ENCODE measurements around the gene ARFGEF2. TPM values are rescaled to one million over a fixed set of nuclear protein-coding genes. Genes with fewer than 3 reads are reported as not detected.

Gene ARFGEF2
- total and polyA plus RNA-seq, 2 donors: 11.1 to 17.8 TPM

DNA sequence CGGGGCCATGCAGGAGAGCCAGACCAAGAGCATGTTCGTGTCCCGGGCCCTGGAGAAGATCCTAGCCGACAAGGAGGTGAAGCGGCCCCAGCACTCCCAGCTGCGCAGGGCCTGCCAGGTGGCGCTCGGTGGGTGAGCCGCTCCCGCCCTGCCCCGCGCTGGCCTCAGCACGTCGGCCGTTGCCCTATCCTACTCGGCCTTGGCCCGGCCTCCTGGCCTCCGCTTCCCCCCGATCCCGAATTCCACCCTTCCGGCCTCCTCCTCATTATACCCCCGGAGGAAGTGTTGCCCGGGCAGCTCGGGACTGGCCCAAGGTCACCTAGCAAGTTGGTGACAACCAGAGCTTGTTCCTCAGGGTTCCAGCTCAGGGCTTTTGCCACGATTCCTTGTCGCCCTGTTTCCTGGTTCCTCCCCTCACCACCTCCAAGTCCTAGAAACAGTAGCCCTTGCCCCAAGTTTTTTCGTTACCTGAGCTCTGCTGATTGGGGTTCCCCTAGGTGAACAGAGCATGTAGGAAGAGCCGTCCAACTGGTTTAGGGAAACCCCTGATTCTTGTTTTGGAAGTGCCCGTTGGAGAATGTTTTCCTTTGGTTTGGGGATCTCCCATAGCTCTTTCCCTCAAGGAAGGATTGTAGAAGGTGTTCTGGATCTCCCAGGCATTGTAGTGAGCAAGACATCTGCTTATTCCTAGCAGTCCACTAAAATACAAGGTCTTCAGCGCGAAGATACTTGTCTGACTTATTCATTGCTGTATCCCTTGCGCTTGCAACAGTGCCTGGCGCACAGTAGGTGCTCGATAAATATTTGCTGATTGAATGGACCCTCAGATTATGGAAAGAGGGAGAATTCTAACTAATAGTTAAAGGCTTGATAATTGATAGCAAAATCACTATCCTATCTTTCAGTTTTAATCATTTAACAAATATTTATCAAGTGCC, 641 bp downstream of the ARFGEF2 start:
- whole genome bisulfite sequencing: 12% methylated on average over 34 of the region's 34 CpGs
- H3K36me3 ChIP-seq (ENCODE audit: control insufficient read depth in 2 of 2, insufficient read depth in 2 of 2, low read length in 1 of 2): no peaks in the 10 kb centered on the region
- H3K4me3 ChIP-seq (ENCODE audit: low read length in 2 of 2): peak overlapping the region; percentile 76 to 79
- H3K27me3 ChIP-seq (ENCODE audit: control insufficient read depth in 2 of 2, insufficient read depth in 1 of 2, low read length in 1 of 2): no peaks in the 10 kb centered on the region
- peak overlapping the region; percentile 82 to 85 for H3K27ac ChIP-seq (ENCODE audit: low read depth in 1 of 2, low read length in 1 of 2)
- H3K9me3 ChIP-seq (ENCODE audit: control insufficient read depth in 2 of 2, insufficient read depth in 1 of 2, low read length in 1 of 2): no peaks in the 10 kb centered on the region
- H3K4me1 ChIP-seq (ENCODE audit: control insufficient read depth in 2 of 2, insufficient read depth in 2 of 2, low read length in 2 of 2): peaks cover 6 to 11% of the 10 kb centered on the region in 2 donors
- DNase-seq (ENCODE audit: low read depth in 6 of 9, low spot score in 9 of 9): peak in 3 of 9 donors; percentile 15 to 48 (median 24)

DNA sequence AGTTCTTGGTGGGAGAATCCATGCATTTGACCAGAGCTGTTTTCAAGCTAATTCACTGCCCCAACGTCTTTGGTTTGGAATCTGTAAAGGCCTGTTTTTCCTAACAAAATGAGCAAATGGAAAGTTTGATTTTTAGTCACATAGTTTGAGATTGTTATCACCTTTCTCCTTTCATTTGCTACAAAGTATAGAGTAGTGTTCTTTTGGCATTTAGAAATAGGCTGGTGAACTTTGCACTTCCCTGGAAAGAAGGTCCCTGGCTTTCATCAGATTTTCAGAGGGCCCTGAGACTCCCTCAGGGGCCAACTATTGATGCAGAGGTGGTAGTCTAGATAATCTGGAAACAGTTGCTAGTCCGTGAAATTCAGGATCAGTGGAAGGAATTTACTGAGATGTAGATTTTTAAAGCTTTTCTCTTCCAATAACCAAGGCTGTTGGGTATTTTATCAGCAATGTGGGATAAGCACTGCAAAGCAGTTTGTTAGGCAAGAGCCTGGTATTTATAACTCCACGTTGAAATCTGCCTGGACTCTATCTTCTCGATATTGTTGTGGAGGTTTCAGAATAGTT, 1.7 kb downstream of the ARFGEF2 start:
- Histone ChIP-seq H3K27me3 (ENCODE audit: control insufficient read depth in 2 of 2, insufficient read depth in 1 of 2, low read length in 1 of 2) (no peaks in the 10 kb centered on the region), H3K4me1 (ENCODE audit: control insufficient read depth in 2 of 2, insufficient read depth in 2 of 2, low read length in 2 of 2) (peaks cover 6 to 11% of the 10 kb centered on the region in 2 donors), H3K36me3 (ENCODE audit: control insufficient read depth in 2 of 2, insufficient read depth in 2 of 2, low read length in 1 of 2) (no peaks in the 10 kb centered on the region), H3K4me3 (ENCODE audit: low read length in 2 of 2) (no peak overlapping the region), H3K27ac (ENCODE audit: low read depth in 1 of 2, low read length in 1 of 2) (no peak overlapping the region), H3K9me3 (ENCODE audit: control insufficient read depth in 2 of 2, insufficient read depth in 1 of 2, low read length in 1 of 2) (no peaks in the 10 kb centered on the region)
- DNase-seq (ENCODE audit: low read depth in 6 of 9, low spot score in 9 of 9): no peak
- WGBS: 90% methylated on average over 4 of the region's 4 CpGs

DNA sequence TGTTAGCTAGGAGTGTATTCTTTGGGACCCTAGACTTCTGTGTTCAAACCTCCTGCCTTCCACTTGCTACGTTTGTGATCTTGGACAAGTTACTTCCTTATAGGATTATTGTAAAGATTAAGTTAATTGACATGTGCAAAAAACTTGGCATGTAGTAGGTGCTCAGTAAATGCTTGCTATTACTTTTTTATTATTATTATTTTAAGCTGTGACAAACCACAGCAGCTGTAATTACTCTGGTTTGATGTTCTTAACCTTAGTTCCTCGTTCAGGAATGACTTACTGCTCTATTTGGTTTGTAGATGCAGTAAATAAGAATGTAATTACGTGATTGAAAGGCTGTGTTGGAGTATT, 3.2 kb downstream of the ARFGEF2 start:
- Histone ChIP-seq H3K4me3 (ENCODE audit: low read length in 2 of 2) (no peak overlapping the region), H3K36me3 (ENCODE audit: control insufficient read depth in 2 of 2, insufficient read depth in 2 of 2, low read length in 1 of 2) (no peaks in the 10 kb centered on the region), H3K4me1 (ENCODE audit: control insufficient read depth in 2 of 2, insufficient read depth in 2 of 2, low read length in 2 of 2) (peaks cover 6 to 11% of the 10 kb centered on the region in 2 donors), H3K9me3 (ENCODE audit: control insufficient read depth in 2 of 2, insufficient read depth in 1 of 2, low read length in 1 of 2) (no peaks in the 10 kb centered on the region), H3K27me3 (ENCODE audit: control insufficient read depth in 2 of 2, insufficient read depth in 1 of 2, low read length in 1 of 2) (no peaks in the 10 kb centered on the region), H3K27ac (ENCODE audit: low read depth in 1 of 2, low read length in 1 of 2) (no peak overlapping the region)
- 85% methylated on average over 3 of the region's 3 CpGs for WGBS
- no peak for DNase-seq (ENCODE audit: low read depth in 6 of 9, low spot score in 9 of 9)

GRCh38 chr20:48926267-48926666, 4.8 kb downstream of the ARFGEF2 start:
- H3K36me3 ChIP-seq (ENCODE audit: control insufficient read depth in 2 of 2, insufficient read depth in 2 of 2, low read length in 1 of 2): no peaks in the 10 kb centered on the region
- H3K9me3 ChIP-seq (ENCODE audit: control insufficient read depth in 2 of 2, insufficient read depth in 1 of 2, low read length in 1 of 2): no peaks in the 10 kb centered on the region
- H3K4me3 ChIP-seq (ENCODE audit: low read length in 2 of 2): no peak overlapping the region
- peaks cover 2 to 7% of the 10 kb centered on the region in 2 donors for H3K4me1 ChIP-seq (ENCODE audit: control insufficient read depth in 2 of 2, insufficient read depth in 2 of 2, low read length in 2 of 2)
- no peaks in the 10 kb centered on the region for H3K27me3 ChIP-seq (ENCODE audit: control insufficient read depth in 2 of 2, insufficient read depth in 1 of 2, low read length in 1 of 2)
- H3K27ac ChIP-seq (ENCODE audit: low read depth in 1 of 2, low read length in 1 of 2): no peak overlapping the region
- no peak for DNase-seq (ENCODE audit: low read depth in 6 of 9, low spot score in 9 of 9)
- 96% methylated on average over 3 of the region's 3 CpGs for WGBS

- H3K9me3 ChIP-seq (ENCODE audit: control insufficient read depth in 2 of 2, insufficient read depth in 1 of 2, low read length in 1 of 2): no peaks in the 10 kb centered on the region
- no peaks in the 10 kb centered on the region for H3K36me3 ChIP-seq (ENCODE audit: control insufficient read depth in 2 of 2, insufficient read depth in 2 of 2, low read length in 1 of 2)
- peaks cover 2 to 7% of the 10 kb centered on the region in 2 donors for H3K4me1 ChIP-seq (ENCODE audit: control insufficient read depth in 2 of 2, insufficient read depth in 2 of 2, low read length in 2 of 2)
- no peaks in the 10 kb centered on the region for H3K27me3 ChIP-seq (ENCODE audit: control insufficient read depth in 2 of 2, insufficient read depth in 1 of 2, low read length in 1 of 2)
- no peak overlapping the region for H3K4me3 ChIP-seq (ENCODE audit: low read length in 2 of 2)
- 88% methylated on average over 3 of the region's 3 CpGs for WGBS
- DNase-seq (ENCODE audit: low read depth in 6 of 9, low spot score in 9 of 9): no peak
- no peak overlapping the region for H3K27ac ChIP-seq (ENCODE audit: low read depth in 1 of 2, low read length in 1 of 2)
These were observed 5.3 kb downstream of the ARFGEF2 start for GRCh38 chr20:48926821-48927220.

GRCh38 chr20:48928832-48929725, 7.6 kb downstream of the ARFGEF2 start:
- Histone ChIP-seq H3K36me3 (ENCODE audit: control insufficient read depth in 2 of 2, insufficient read depth in 2 of 2, low read length in 1 of 2) (no peaks in the 10 kb centered on the region), H3K27ac (ENCODE audit: low read depth in 1 of 2, low read length in 1 of 2) (no peak overlapping the region), H3K4me1 (ENCODE audit: control insufficient read depth in 2 of 2, insufficient read depth in 2 of 2, low read length in 2 of 2) (no peaks in the 10 kb centered on the region), H3K27me3 (ENCODE audit: control insufficient read depth in 2 of 2, insufficient read depth in 1 of 2, low read length in 1 of 2) (no peaks in the 10 kb centered on the region), H3K9me3 (ENCODE audit: control insufficient read depth in 2 of 2, insufficient read depth in 1 of 2, low read length in 1 of 2) (no peaks in the 10 kb centered on the region), H3K4me3 (ENCODE audit: low read length in 2 of 2) (no peak overlapping the region)
- no peak for DNase-seq (ENCODE audit: low read depth in 6 of 9, low spot score in 9 of 9)
- WGBS: 98% methylated on average over 3 of the region's 3 CpGs

DNA sequence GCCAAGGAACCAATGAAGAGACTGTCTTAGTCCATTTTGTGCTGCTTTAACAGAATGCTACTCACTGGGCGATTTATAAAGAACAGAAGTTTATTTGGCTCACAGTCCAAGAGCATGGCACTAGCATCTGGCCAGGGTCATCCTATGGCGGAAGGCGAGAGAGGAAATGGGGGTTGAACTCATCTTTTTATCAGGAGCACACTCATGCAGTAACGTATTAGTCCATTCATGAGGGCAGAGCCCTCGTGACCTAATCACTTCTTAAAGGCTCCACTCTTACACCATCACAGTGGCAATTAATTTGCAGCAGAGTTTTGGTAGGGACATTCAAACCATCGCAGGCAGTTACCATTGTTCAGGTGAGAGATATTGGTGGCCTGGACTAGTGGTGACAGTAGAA, 8.5 kb downstream of the ARFGEF2 start:
- Histone ChIP-seq H3K27me3 (ENCODE audit: control insufficient read depth in 2 of 2, insufficient read depth in 1 of 2, low read length in 1 of 2) (no peaks in the 10 kb centered on the region), H3K27ac (ENCODE audit: low read depth in 1 of 2, low read length in 1 of 2) (no peak overlapping the region), H3K4me1 (ENCODE audit: control insufficient read depth in 2 of 2, insufficient read depth in 2 of 2, low read length in 2 of 2) (no peaks in the 10 kb centered on the region), H3K9me3 (ENCODE audit: control insufficient read depth in 2 of 2, insufficient read depth in 1 of 2, low read length in 1 of 2) (no peaks in the 10 kb centered on the region), H3K36me3 (ENCODE audit: control insufficient read depth in 2 of 2, insufficient read depth in 2 of 2, low read length in 1 of 2) (no peaks in the 10 kb centered on the region), H3K4me3 (ENCODE audit: low read length in 2 of 2) (no peak overlapping the region)
- DNase-seq (ENCODE audit: low read depth in 6 of 9, low spot score in 9 of 9): no peak
- WGBS: 96% methylated on average over 6 of the region's 6 CpGs

- no peaks in the 10 kb centered on the region for H3K4me1 ChIP-seq (ENCODE audit: control insufficient read depth in 2 of 2, insufficient read depth in 2 of 2, low read length in 2 of 2)
These were observed 9.4 kb downstream of the ARFGEF2 start for GRCh38 chr20:48930878-48931277.

More at GRCh38 chr20:48930878-48931277, 9.4 kb downstream of the ARFGEF2 start:
- H3K9me3 ChIP-seq (ENCODE audit: control insufficient read depth in 2 of 2, insufficient read depth in 1 of 2, low read length in 1 of 2): no peaks in the 10 kb centered on the region
- no peak overlapping the region for H3K4me3 ChIP-seq (ENCODE audit: low read length in 2 of 2)
- no peak for DNase-seq (ENCODE audit: low read depth in 6 of 9, low spot score in 9 of 9)
- no peaks in the 10 kb centered on the region for H3K27me3 ChIP-seq (ENCODE audit: control insufficient read depth in 2 of 2, insufficient read depth in 1 of 2, low read length in 1 of 2)
- no peak overlapping the region for H3K27ac ChIP-seq (ENCODE audit: low read depth in 1 of 2, low read length in 1 of 2)
- WGBS: 98% methylated on average over 7 of the region's 7 CpGs
- no peaks in the 10 kb centered on the region for H3K36me3 ChIP-seq (ENCODE audit: control insufficient read depth in 2 of 2, insufficient read depth in 2 of 2, low read length in 1 of 2)

Measured in thymus (tissue), 11 donors.